HG03571 (cell line): ENCODE measurements around the gene STAMBPL1.
"Not testable (repeated sequence)": the region's sequence is repeated elsewhere in the genome, so short reads cannot be mapped to it uniquely, and the experiment has no call there.

Source experiments
- ATAC-seq: cut with Tn5 transposase; IDR thresholded peaks from one replicate; pipeline ENCODE4 v1.9.1; 2021; ENCODE audit not compliant: unreplicated experiment

Gene STAMBPL1

DNA sequence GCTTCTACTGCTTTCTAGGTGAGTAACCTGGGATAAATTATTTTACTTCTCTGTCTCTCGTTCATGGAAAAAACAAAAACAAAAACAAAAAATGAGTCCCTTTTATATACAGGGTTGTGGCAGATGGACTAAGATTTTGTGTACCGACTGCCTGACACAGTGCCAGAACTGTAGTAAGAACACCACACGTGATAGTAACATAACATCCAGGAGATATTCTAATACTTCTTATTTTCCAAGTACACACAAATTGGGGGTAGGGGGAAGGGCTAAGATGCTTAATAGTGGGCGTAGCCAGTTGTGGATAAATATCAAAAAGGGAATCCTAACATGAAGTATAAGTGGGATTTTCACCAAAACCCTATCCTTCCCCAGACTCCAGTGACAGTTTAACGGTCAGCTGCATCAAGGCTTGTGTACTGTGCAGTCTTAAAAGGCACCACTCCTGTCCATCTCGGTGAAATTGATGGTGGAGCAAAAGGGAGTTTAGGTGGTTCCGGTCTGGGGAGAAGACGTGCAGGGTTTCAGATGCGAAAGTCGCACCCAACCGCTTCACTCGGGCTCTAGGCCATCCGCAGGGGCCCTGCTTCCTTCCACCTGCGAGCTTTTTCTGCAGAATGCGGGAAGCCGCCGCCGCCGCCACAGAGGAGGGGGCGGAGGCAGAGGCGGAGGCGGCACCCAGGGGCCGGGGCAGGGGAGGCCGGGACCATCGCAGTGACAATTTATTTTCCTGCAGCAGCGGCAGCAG, at the start of gene STAMBPL1:
STAMBPL1 (plus strand) TSS at position 712 of the 748 bp plus-strand sequence. CDS start 21,464 bp downstream, outside the sequence.
- peak; percentile 50 for ATAC-seq

GRCh38 chr10:88830643-88831268, 49.3 kb upstream of the STAMBPL1 start:
- ATAC-seq = no peak

DNA sequence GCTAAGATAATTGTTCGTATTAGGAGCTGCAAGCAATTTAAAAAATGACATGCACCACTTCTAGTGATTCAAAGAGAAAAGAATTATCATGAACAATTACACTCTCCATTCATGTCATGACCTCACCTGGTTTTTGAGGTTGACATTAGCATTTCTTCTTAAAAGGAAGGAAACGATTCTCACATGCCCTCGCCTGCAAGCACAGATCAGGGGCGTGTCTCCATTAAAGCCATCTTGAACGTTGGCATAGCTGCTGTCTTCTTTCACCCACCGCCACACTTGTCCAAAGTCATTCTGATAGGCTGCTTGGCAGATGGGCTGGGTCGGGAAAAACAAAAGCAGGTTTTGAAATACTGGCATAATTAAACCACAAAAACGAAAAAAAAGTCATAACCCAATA, 48.3 kb upstream of the STAMBPL1 start:
- no peak for ATAC-seq

- ATAC-seq = no peak
Observed at GRCh38 chr10:88832376-88832775, 47.7 kb upstream of the STAMBPL1 start.

DNA sequence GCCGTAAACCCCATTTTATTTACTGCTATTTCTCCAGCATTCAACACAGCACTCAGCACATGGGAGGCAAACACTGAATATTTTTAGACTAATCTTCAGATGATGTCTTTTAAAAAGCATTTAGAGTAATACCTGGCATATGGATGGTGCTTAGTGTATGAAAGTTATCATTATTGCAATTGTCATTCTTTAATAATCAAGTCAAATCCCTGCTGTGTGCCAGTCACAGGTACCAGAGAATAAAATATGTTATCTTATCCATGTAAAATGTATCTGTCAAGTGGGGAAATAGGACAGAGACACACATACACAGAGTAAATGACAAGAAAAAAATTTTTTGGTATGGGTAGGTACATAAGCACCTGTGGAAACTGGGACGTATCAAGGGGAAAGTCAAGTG, 46.9 kb upstream of the STAMBPL1 start:
- ATAC-seq = no peak

GRCh38 chr10:88833723-88834122, 46.3 kb upstream of the STAMBPL1 start:
- no peak for ATAC-seq

DNA sequence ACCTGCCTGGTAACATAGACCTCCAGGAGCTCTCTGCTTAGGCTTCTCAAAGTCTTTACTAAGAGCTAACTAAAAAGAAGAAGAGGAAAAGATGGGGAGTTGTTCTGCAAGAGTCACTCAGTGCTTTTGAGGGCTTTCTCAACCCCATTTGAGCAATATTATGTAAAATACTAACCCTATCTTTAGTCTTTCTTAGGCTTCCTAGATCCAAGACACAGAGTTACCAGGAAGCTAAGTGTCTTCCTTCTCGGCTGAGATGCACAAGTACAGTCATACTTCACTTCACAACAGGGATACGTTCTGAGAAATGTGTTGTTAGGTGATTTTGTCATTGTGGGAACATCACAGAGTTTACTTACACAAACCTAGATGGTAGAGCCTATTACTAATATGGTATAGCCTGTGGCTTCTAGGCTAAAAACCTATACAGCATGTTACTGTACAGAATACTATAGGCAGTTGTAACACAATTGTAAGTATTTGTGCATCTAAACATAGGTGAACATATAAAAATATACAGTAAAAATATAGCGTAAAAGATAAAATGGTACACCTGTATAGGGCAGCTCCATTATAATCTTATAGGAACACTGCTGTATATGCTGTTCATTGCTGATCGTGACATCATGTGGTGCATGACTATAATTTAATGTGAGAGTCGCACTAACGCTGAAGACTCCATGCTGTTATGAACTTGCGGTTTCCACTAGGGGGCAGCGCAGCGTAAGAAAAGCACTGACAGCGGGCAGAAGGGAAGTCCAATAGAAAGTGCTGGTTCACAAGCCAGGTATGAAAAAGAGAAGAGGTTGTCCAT, 44.7 kb upstream of the STAMBPL1 start:
- peak; percentile 75 for ATAC-seq

DNA sequence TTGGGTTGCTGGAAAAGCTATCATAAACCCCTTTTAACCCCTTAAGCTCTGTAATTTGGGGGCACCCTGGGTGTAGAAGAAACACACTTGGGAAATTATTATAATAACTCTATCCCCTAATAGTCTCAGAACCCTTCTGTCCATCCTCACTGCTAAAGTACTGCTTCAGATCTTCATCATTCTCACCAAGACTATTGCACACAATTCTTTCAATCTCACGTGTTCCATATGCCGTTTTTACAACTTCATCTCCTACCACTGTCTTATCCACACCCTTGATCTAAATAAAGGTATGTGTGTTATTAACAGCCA, 44.2 kb upstream of the STAMBPL1 start:
- ATAC-seq = no peak

DNA sequence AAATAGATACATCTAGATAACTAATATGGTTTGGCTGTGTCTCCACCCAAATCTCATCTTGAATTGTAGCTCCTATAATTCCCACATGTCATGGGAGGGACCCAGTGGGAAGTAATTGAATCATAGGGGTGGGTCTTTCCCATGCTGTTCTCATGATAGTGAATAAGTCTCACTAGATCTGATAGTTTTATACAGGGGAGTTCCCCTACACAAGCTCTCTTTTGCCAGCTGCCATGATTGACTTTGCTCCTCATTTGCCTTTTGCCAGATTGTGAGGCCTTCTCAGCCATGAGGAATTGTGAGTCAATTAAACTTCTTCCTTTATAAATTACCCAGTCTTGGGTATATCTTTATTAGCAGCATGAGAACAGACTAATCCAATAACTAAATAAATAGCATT, 42.4 kb upstream of the STAMBPL1 start:
- ATAC-seq = not testable (repeated sequence)

- no peak for ATAC-seq
Observed at GRCh38 chr10:88838766-88839350, 41.2 kb upstream of the STAMBPL1 start.

DNA sequence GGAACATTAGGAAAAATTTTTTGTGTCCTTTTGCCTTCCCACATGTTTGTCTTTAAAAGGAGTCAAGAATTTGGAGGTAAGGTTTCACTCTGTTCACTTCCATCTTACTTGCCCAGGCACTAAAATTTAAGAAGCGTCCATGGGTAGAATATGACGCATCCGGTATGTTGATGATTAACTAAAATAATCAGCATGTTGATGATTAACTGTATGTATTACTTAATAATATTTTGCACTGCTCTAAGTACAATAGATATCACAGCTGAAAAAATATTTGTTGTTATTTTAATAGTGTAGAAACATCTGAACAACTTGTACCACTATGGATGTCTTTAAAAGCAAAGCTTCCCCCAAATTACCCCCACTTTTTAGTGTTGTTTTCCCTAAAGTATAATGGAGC, 39.9 kb upstream of the STAMBPL1 start:
- ATAC-seq = no peak

GRCh38 chr10:88840881-88841280, 39.2 kb upstream of the STAMBPL1 start:
- ATAC-seq = no peak

DNA sequence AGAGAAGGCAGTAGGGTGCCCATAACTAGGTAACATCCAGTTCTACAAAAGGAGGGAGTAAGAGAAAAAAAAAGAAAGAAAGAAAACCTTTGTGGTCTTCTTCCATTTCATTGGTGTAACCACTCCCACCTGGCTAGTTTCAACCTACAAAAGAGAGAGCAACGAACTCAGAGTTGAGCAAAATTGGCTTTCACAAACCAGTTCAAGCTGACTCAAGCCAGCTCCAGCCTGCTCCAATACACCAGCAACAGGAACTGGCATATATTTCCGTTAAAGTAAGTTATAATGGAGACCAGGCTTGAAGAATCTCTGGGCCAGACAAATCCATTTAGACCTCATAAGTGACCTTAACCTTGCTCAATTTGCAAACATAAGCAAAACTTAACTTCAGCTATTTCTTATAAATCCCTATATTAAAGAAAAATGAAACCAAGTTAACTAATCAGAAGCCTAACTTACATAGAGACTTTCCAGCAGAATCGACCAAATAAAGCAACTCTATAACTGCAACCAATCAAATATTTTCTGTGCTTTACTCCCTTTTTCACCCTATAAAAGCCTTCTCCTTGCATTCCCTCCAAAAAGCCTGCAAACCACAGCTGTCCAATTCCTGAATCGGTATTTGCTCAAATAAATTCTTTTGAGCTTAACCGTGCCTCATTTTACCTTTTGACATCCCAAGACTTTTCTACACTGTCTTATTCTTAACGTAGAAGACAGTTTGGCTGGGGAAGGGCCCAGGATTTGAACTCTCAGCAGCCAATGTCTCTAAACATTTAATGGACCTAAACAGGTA, 38.5 kb upstream of the STAMBPL1 start:
- ATAC-seq = no peak

DNA sequence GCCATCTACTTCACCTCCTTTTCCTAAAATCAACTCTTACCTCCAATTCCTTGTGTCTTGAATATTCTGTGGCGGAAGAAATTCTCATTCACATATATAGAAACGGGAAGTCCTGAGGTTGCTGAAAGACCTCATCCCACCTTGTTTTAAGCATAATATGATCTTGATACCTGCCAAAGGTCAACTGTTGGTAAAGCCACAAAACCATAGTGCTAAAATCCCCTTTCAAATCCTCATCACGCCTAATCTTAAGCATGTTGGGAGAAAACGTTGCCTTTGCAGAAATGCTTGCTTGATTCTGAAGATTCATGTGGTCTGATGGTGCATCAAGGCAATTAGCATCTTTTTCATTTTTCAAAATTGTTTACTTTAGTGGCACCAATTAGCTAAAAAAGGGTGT, 36.9 kb upstream of the STAMBPL1 start:
- no peak for ATAC-seq

GRCh38 chr10:88848499-88848898, 31.5 kb upstream of the STAMBPL1 start:
- no peak for ATAC-seq

DNA sequence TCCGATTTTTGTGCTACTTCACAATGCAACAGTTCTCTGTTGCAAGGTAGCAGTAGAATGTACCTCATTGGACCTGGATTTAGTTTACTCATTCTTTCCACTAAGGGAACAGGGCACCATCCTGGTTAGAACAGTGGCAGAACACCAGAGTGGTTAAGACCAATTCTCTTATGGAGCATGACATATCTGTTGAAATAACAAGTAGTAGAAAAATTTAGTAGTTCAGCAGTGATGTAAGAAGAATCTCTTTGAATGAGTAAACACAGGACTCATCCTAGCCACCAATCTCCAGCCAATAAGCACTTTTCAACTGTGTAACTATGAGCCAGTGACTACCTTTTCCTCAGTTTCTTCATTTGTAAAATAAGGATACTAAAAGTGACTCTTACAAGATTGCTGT, 30.8 kb upstream of the STAMBPL1 start:
- no peak for ATAC-seq

- ATAC-seq = no peak
Observed at GRCh38 chr10:88850712-88851111, 29.3 kb upstream of the STAMBPL1 start.

GRCh38 chr10:88851706-88852105, 28.3 kb upstream of the STAMBPL1 start, which contains the start of gene ANKRD22:
ANKRD22 (minus strand) TSS chr10:88851844; CDS start chr10:88851607, 237 bp downstream.
- no peak for ATAC-seq

DNA sequence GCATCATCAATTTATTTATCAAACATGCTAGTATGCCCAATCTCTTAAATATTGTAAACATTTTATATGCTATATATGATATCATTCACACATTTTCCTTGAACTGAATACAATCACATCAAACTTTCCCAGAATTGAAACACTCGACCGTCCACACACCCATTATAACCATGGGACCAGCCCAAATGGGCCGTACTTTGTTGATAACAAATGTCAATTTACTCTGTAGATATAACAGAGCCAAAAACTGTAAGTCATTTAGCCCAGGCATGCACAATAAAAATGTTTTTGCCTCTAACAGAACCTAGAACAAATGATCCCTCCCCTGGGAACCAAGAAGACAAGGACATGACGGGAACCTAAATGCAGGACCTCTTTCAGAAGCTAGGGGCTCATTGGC, 27.7 kb upstream of the STAMBPL1 start:
- no peak for ATAC-seq

GRCh38 chr10:88853155-88853881, 26.7 kb upstream of the STAMBPL1 start:
- no peak for ATAC-seq
